ENCODE data around the gene PLEKHM3. TPM values are rescaled to one million over a fixed set of nuclear protein-coding genes. Genes with fewer than 3 reads are reported as not detected.

PLEKHM3 gene
- total and polyA plus RNA-seq, 2 donors (not counting 3 experiments of a cell fraction or from before 2014, with no cell fraction given): 3.1 to 9.1 TPM

GRCh38 chr2:207905546-207905945 is 119.8 kb downstream of the PLEKHM3 start:
- Histone ChIP-seq H3K9me1 (replicated peaks; ENCODE audit: control insufficient read depth, extremely low read depth, insufficient read depth, low read length) (no peaks in the 10 kb centered on the region), H3K79me2 (ENCODE audit: control insufficient read depth, insufficient read depth, low read length) (no peaks in the 10 kb centered on the region), H3K9me3 (replicated peaks; ENCODE audit: control insufficient read depth, insufficient read depth, low read length) (no peaks in the 10 kb centered on the region), H3K4me3 (replicated peaks in 1 of 3; ENCODE audit: insufficient read depth in 1 of 3, low read depth in 1 of 3, low read length in 3 of 3) (no peak overlapping the region), H3K9ac (replicated peaks; ENCODE audit: extremely low read depth, insufficient read depth, low read length) (no peak overlapping the region), H3K4me2 (ENCODE audit: insufficient read depth, low read length) (no peak overlapping the region), H2AFZ (ENCODE audit: low read depth, low read length) (no peak overlapping the region), H3K27me3 (ENCODE audit: control insufficient read depth in 2 of 2, insufficient read depth in 2 of 2, low read length in 2 of 2) (no peaks in the 10 kb centered on the region), H3K27ac (ENCODE audit: insufficient read depth, low read depth, low read length) (no peak overlapping the region), H3K36me3 (ENCODE audit: control insufficient read depth in 2 of 2, extremely low read depth in 1 of 2, insufficient read depth in 2 of 2, low read length in 2 of 2) (no peaks in the 10 kb centered on the region), H3K4me1 (ENCODE audit: control insufficient read depth, extremely low read depth, insufficient read depth, low read length) (no peaks in the 10 kb centered on the region), H4K20me1 (replicated peaks; ENCODE audit: control insufficient read depth, extremely low read depth, insufficient read depth, low read length) (no peaks in the 10 kb centered on the region)
- TF ChIP-seq FOS (IDR thresholded peaks at IDR 0.05; ENCODE audit: borderline replicate concordance, insufficient read depth, low read length) (no peak), MYC (IDR thresholded peaks at IDR 0.05; ENCODE audit: low read depth, low read length) (no peak), JUN (IDR thresholded peaks at IDR 0.05; ENCODE audit: borderline replicate concordance, insufficient read depth, insufficient read length, low read depth) (no peak), MAX (IDR thresholded peaks at IDR 0.05; ENCODE audit: insufficient read depth, insufficient read length) (no peak), EZH2 (IDR thresholded peaks at IDR 0.05; ENCODE audit: borderline replicate concordance, low read depth, low read length, severe bottlenecking) (no peak), GATA2 (IDR thresholded peaks at IDR 0.05; ENCODE audit: insufficient read depth, insufficient read length, low read depth, low read length) (no peak)
- TF ChIP-seq, protein P1, sequence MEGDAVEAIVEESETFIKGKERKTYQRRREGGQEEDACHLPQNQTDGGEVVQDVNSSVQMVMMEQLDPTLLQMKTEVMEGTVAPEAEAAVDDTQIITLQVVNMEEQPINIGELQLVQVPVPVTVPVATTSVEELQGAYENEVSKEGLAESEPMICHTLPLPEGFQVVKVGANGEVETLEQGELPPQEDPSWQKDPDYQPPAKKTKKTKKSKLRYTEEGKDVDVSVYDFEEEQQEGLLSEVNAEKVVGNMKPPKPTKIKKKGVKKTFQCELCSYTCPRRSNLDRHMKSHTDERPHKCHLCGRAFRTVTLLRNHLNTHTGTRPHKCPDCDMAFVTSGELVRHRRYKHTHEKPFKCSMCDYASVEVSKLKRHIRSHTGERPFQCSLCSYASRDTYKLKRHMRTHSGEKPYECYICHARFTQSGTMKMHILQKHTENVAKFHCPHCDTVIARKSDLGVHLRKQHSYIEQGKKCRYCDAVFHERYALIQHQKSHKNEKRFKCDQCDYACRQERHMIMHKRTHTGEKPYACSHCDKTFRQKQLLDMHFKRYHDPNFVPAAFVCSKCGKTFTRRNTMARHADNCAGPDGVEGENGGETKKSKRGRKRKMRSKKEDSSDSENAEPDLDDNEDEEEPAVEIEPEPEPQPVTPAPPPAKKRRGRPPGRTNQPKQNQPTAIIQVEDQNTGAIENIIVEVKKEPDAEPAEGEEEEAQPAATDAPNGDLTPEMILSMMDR (IDR thresholded peaks at IDR 0.05; ENCODE audit: extremely low read depth in 1 of 2, insufficient read depth in 1 of 2, low read depth in 1 of 2, low read length in 2 of 2): no peak
- BruUV-seq (replicated peaks): no TSS peak
- ChIA-PET CTCF (interaction anchor here (0.6 to 1.5 kb wide), 2 partner anchors 9 to 76 kb away, joined by 3 to 4 read pairs; no protein-coding TSS in a partner anchor), POLR2A (no interaction called here)
- DNase-seq (ENCODE audit: low read depth, low spot score) (no peak), FAIRE-seq (no peak)
- dilution Hi-C loops (cut with MboI; ENCODE audit: extremely low pct_ligation_motif_present, low sequenced_read_pairs) (no loop called here), intact Hi-C loops (cut with micrococcal nuclease) (no loop called here)
